Cerebellar cortex (tissue), 1 donor: ENCODE results near the gene PHACTR2.
A peak's percentile ranks its signal among the peaks of the same experiment; 100 is the strongest.
"Not testable (repeated sequence)": the region's sequence is repeated elsewhere in the genome, so short reads cannot be mapped to it uniquely, and the experiment has no call there.

Experiments used
- DNase-seq: peaks from one replicate; pipeline ENCODE4 v3.0.0-alpha.2; 2015; ENCODE audit warnings: low spot score

Gene PHACTR2

DNA sequence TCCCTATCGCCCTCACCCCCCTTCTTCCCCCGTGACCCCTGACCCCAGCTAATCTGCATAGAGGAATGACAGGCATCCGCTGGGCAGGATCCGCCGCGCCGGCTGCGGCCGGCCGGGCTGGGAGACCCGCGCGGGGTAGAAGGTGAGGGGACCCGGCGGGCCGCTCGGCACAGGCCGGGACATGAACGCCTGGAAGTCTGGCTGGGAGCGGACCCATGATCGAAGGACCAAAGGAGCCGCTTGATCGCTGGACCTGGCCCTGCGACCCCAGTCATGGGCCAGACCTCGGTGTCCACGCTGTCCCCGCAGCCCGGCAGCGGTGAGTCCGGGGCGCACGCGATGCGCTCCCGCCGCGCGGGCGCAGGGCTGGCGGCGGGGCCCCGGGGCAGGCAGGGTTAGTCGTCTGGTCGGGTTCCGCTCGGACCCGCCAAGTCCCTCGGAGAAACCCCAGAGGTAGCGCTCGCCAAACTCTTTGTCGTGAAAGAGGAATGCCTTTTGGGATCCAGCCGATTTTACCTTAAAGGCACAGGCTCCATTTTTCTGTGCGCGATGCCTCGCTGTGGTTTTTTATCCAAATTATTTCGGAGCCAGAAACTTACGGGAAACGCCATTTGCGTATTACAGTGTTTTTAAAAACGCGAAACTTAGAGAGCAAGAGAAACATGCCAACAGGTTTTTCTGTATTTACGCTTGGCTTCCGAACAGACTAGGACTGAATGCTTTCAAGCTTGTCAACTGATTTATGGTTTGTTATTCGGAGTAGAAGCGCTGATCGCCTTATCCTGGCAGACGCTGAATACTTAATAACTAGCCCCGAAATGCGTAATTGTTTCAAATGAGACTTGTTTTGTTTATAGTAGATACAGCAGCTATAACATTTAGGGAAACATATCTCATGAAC, at the start of gene PHACTR2:
Gene PHACTR2, plus strand, starts transcription at position 75 of the 901 bp plus-strand sequence. Its CDS starts 199 bp downstream, at position 274.
- peak; percentile 55 for DNase-seq

DNA sequence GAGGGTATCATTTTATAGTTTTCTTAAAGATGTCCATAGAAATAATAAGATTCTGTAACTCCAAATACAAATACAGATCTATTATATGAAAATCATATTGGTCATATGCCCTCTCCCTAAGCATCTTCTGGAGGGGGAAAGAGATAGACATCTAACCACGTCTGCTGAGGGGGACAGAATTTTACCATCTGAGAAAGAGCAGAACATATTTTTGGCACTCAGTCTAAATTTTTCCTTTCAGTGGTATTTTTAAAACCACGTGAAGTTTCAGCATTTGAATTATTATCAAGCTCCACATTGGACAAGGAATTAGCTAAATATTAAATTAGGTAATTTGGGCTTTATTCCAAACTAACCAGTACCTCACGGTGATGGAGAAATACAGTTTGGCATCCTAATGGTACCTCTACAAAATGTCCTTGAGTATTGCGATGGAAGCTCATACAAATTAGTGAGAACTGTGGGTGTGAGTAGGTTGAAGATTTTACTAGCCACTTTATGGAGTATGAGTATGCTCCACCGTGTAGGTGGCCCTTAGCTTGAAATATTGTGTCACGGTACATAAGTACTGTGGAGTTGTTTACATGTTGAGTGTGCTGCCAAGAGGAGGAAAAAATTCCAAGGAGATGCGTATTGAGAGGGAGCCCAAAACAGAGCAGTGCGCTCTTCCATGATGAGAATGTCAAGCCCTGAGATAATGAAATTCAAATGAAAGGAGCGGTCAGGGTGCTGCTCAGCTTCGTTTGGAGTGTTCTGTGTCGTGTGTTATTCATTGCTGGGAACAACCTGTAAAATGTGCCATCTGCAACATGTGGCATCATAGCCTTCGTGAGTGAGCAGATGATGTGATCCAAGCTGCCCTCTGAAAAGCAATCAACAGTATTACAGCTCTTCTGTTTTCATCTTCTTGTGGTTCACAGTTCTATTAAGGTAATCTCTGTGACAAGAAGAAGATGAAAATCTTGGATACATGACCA, 48.4 kb upstream of the PHACTR2 start:
- DNase-seq: no peak

DNA sequence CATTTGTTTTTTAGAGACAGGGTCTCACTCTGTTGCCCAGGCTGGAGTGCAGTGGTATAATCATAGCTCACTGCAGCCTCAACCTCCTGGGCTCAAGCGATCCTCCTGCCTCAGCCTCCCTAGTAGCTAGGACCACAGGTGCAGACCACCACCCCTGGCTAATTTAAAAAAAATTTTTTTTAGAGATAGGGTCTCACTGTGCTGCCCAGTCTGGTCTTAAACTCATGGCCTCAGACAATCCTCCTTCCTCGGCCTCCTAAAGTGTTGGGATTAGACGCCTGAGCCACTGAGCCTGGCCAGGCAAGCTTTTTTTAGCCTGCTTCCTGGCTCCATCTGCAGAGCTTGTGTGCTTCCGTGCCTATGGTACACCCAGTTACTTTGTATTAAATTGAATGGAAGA, 46.6 kb upstream of the PHACTR2 start:
- DNase-seq: not testable (repeated sequence)

DNA sequence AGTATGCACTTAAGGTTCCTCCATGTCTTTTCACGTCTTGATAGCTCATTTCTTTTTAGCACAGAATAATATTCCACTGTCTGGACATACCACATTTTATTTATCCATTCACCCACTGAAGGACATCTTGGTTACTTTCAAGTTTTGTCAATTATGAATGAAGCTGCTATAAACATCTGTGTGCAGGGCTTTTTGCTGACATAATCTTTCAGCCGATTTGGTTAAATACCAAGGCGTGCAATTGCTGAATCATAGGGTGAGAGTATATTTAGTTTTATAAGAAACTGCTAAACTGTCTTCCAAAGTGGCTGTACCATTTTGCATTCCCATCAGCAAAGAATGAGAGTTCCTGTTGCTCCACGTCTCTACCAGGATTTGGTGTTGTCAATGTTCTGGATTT, 44.9 kb upstream of the PHACTR2 start:
- no peak for DNase-seq

DNA sequence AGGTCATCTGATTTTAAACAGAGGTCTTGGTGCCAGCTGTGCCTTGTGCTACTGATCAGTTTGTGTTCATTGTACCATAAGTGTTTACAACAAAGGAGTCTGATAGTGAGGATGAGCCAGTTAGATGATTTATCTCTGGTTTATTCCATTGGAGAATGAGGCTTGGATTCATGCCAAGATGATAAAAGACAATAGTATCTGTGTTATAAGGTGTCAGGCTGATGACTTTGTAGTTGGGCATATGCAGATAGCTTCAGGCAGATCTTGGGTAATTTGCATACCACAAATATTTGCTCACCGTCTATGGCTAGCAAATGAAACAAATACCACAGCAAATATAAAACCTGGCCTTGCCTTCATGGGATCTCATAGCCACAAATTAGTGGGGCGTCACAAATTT, 43.3 kb upstream of the PHACTR2 start:
- no peak for DNase-seq

DNA sequence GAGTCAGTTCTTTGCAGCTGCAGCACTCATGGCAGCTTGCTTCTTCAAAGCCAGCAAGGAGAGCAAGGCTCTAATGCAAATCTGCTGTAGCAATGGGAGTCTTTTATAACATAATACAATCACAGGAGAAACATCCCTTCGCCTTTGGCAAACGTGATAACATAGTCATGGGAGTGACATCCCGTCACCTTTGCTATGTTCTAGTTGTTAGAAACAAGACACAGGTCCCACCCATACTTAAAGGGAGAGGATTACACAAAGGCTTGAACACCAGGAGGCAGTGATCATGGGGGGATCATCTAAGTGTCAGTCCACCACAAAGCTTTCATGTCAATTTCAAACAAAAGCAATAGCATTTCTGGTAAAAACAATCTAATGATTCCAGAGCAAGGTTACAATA, 40.1 kb upstream of the PHACTR2 start:
- no peak for DNase-seq

DNA sequence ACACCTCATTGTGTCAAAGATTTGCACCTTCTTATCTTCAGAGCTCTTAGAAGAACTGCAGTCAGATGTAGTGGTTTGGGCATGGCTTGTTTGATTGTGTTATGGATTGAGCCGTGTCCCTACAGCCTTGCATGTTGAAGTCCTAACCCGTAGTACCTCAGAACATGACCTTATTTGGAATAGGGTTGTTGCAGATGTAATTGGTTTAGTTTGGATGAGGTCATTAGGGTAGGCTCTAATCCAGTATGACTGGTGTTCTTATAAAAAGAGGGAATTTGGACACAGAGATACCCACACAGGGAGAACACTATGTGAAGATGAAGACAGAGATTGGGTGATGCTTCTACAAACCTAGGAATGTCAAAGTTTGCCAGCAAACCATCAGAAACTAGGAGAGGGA, 35.4 kb upstream of the PHACTR2 start:
- no peak for DNase-seq

DNA sequence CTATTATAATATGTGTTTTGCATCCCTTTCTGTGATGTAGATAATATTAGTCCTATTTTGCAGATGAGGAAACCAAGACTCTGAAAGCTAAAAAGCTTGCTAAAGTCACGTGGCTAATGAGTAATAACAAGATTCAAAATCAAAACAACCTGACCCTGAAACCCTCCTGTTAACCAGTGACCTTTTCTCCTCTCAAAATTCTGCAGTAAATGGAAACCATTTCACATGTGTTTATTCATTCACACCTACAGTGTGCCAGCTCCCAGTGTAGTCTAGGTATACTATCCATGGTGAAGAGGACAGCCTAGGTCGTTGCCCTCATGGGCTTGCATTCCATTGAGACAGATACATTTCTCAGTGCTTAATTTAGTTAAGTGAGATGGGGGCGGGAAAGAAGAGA, 30.6 kb upstream of the PHACTR2 start:
- no peak for DNase-seq

DNA sequence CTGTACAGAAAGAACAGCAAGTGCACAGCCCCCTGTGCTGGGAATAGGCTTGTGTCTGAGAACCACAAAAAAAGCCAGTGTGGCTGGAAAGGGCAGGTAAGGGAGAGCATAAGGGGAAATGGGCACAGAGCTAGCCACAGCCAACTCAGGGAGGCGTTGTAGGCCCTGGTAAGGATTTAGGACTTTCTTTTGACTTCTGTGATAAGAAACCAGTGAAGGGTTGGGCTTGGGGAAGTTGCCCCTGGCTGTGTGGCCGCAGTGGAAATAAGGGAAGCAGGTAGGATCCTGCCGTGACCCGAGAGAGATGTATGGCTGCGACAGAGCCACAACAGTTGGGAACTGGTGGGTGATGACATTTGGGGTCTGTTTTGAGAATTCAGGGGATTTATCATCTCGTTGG, 30.0 kb upstream of the PHACTR2 start:
- no peak for DNase-seq

DNA sequence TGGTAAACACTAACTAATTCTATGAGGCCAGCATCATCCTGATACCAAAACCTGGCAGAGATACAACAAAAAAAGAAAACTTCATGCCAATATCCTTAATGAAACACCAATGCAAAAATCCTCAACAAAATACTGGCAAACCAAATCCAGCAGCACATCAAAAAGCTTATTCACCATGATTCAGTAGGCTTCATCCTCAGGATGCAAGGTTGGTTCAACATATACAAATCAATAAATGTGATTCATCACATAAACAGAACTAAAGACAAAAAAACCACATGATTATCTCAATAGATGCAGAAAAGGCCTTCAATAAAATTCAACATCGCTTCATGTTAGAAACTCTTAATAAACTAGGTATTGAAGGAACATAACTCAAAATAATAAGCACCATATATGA, 28.4 kb upstream of the PHACTR2 start:
- DNase-seq: not testable (repeated sequence)

DNA sequence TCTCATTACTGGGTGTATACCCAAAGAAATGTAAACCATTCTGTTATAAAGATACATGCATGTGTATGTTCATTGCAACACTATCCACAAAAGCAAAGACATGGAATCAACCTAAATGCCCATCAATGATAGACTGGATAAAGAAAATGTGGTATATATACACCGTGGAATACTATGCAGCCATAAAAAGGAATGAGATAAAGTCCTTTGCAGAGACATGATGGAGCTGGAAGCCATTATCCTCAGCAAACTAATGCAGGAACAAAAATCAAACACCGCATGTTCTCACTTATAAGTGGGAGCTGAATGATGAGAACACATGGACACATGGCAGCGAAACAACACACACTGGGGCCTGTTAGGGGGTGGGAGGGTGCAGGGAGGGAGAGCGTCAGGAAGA, 26.4 kb upstream of the PHACTR2 start:
- DNase-seq: not testable (repeated sequence)

DNA sequence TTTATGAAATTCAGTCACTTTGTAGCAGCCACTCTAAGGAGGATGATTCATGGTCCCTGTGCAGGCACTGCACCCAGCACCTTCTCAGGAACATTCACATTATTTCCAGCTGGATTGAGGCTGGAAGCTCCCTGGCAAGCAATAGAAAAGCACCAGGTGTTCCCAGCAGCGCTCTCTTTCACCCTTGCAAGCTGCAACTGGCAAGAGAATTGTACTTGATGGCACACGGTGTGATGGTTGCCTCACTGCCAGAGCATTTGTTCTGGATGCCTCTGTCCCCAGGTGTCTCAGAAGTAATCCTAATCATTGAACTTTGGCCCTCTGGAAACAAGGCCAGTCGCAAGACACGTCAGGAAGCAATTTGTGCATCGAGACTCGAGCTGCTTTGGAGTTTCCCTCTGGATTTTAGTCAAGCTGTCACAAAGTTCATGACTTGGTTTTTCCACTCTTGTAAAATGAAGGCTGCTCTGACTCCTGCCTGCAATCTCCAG, 24.9 kb upstream of the PHACTR2 start:
- no peak for DNase-seq

DNA sequence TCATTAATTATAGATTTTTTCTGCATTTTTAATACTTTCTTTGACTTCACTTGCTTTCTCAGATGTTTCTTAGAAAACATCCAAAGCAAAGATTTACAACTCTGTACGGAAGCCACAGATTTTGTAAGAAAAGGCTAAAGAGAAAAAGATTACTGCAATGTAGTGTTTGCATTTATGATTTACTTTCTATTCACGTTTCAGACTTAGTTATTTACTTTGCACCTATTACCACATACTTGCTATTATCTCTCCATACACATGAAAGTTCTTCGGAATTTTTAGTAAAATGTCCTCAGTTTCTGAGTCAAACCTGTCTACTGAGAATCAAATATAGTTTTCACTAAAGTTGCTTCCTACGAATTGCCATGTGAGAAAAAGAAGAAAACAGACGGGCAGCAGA, 22.2 kb upstream of the PHACTR2 start:
- no peak for DNase-seq

DNA sequence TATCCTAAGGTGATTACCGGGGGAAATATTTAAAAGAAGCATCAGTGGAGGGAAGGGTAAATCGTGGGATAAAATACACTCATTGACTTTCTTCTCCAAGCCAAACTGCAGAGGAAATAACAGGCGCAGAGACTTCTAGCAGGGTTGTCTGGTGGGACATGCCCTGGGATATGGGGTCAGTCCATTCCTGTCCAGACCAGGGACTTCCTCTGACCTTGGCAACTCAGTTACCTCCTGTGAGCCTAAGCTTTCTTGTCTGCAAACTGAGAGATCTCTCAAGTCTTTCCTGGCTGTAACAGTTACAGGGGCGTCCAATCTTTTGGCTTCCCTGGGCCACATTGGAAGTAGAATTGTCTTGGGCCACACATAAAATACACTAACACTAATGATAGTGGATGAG, 21.7 kb upstream of the PHACTR2 start:
- DNase-seq: no peak

DNA sequence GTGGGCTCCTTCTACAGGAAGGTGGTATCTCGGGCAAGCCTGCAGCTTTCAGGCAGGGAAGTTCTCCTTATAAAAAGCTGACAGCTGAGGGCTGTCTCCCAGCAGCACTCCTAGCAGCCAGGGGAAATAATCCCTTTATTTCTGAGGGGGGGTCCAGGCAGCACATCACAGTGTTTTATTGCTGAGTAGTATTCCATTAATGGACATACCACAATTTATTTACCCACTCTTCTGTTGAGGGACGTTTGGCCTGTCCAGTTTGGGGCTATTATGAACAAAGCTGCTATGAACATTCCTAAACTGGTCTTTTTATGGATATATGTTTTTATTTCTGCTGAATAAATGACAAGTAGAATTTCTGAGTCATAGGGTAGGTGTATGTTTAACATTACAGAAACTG, 20.0 kb upstream of the PHACTR2 start:
- no peak for DNase-seq

DNA sequence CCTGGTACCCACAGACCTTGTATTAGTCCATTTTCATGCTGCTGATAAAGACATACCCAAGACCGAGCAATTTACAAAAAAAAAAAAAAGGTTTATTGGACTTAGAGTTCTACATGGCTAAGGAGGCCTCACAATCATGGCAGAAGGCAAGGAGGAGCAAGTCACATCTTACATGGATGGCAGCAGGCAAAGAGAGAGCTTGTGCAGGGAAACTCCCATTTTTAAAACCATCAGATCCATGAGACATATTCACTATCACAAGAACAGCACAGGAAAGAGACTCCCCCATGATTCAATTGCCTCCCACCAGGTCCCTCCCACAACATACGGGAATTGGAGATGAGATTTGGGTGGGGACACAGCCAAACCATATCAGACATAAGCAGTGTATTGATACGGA, 17.6 kb upstream of the PHACTR2 start:
- not testable (repeated sequence) for DNase-seq

DNA sequence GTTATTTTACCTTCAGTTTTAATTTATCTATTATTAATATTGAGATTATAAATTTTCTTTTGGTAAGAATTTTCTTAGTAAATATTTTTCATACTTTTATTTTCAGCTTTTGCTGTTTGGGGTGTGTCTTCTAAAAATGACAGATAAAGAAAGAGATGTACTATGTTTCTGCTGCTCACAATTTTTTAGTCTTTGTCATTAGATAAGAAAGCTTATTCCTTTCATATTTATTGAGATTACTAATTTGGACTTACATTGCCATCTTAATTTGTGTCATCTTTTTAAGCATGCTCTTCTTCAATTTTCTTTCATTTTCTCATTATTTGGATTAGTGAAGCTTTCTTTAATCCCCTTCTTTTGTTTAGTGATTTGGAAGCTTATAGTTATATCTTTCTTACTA, 13.6 kb upstream of the PHACTR2 start:
- DNase-seq: no peak

DNA sequence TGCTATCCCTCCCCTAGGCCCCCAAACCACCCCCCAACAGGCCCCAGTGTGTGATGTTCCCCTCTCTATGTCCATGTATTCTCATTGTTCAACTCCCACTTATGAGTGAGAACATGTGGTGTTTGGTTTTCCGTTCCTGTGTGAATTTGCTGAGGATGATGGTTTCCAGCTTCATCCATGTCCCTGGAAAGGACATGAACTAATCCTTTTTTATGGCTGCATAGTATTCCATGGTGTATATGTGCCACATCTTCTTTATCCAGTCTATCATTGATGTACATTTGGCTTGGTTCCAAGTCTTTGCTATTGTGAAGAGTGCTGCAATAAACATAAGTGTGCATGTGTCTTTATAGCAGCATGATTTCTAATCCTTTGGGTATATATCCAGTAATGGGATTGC, 11.8 kb upstream of the PHACTR2 start:
- not testable (repeated sequence) for DNase-seq

DNA sequence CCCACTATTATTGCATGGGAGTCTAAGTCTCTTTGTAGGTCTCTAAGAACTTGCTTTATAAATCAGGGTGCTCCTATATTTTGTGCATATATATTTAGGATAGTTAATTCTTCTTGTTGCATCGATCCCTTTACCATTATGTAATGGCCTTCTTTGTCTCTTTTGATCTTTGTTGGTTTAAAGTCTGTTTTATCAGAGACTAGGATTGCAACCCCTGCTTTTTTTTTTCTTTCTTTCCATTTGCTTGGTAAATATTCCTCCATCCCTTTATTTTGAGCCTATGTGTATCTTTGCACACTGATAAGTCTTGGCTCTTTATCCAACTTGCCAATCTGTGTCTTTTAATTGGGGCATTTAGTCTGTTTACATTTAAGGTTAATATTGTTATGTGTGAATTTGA, 8.3 kb upstream of the PHACTR2 start:
- not testable (repeated sequence) for DNase-seq

DNA sequence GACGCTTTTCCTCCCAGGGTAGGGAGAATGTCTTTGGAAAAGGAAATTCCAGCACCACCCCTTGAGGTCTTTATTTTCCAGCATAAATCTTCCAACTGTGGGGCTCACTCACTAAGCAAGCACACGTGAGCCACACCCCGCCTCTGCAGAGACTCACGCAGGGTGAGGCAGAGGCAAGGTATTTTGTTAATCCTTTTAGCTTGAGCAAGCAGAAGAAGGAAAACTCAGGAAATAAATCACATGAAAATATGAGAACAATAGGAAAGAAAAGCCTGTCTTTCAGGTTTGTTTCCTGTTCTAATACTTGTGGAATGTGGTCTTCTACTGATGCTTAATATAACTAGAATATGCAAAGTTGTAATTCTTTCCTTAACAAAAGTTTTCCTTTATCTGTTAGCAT, 4.1 kb upstream of the PHACTR2 start:
- DNase-seq: peak; percentile 75

DNA sequence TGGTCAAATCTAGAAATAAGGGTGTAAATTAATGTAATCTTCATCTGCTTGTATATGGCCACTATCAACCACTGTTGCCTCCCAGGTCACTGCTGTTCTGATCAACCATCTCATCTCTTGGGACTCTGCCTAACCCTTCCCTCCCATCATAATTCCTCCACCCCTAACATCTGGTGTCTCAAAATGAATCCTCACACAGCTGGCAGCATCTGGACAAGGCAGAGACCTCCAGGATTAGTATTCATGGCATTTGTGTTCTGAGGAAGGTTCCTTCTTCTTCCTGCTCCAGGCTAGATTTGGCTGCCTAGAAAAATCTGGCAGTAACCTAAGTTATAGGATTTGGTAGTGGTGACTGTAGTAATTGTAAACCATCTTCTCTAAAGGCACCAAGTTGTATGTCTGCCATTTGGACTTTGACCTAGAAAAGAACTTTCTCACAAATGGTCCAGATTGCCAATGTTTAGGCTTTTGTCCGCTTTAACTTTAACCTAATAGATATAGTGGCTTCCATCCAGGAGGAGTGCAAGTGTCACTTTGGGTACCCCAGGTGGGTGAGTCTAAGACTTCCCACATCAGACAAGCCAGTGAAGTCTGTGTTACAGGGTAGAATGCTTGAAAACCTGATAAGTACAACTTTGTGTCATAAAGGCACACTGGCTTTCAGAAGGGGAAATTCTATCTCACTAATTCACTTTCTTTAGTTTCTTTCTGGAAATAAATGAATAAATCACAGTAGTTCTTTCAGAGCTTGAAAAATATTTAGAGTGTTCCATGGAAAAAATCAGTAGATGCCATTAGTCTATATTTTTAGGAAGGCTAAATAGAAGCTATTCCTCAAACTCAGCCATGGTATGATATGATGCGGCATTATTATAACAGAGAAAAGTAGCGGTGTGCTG, 3.0 kb upstream of the PHACTR2 start:
- DNase-seq: no peak
